ENCODE measurements around the gene SPATA4. TPM values are rescaled to one million over a fixed set of nuclear protein-coding genes. Genes with fewer than 3 reads are reported as not detected.

SPATA4 gene
- total and polyA plus RNA-seq, 2 of the 13 experiments (the other 11 are each of a cell fraction or from before 2014, with no cell fraction given) = not detected

GRCh38 chr4:176186671-176187395, 8.6 kb downstream of the SPATA4 start:
- no peaks in the 10 kb centered on the region for H3K4me1 ChIP-seq (ENCODE audit: insufficient read depth, low read length)
- H3K4me2 ChIP-seq (ENCODE audit: low read depth, low read length) = no peak overlapping the region
- H2AFZ ChIP-seq (ENCODE audit: low read length) = no peak overlapping the region
- no peak overlapping the region for H3K4me3 ChIP-seq (replicated peaks in 1 of 3; ENCODE audit: insufficient read depth in 1 of 3, low read depth in 2 of 3, low read length in 3 of 3)
- no peak overlapping the region for H3K27ac ChIP-seq (ENCODE audit: extremely low read length, insufficient read depth, low read length)
- H3K27me3 ChIP-seq (ENCODE audit: control insufficient read depth in 1 of 2, insufficient read depth in 2 of 2, low read length in 2 of 2) = 0 out of 5 replicates have a peak, but pooled peaks cover 0 to 5% of the 10 kb centered on the region in 2 experiments
- CTCF ChIA-PET (ENCODE audit: low intra/inter-chr PET ratio, low total read pairs) = no interaction called here
- no peak for TF ChIP-seq ZBTB7B (CRISPR knock-in tag; IDR thresholded peaks at IDR 0.05)
- ATAC-seq (no peak), FAIRE-seq (no peak), DNase-seq (ENCODE audit: low spot score) (no peak)
- H4K20me1 ChIP-seq (ENCODE audit: insufficient read depth, low read length) = no peaks in the 10 kb centered on the region
- no peaks in the 10 kb centered on the region for H3K9me3 ChIP-seq (ENCODE audit: low read length)
- no peaks in the 10 kb centered on the region for H3K36me3 ChIP-seq (replicated peaks in 1 of 2; ENCODE audit: control insufficient read depth in 1 of 2, insufficient read depth in 2 of 2, low read length in 2 of 2)
- H3K9ac ChIP-seq (ENCODE audit: insufficient read depth, low read depth, low read length) = no peak overlapping the region
- in situ Hi-C loops (cut with HindIII; ENCODE audit: extremely low pct_ligation_motif_present, low pct_unique_long_range_greater_than_20kb) (no loop called here), intact Hi-C loops (cut with micrococcal nuclease; ENCODE audit: unreplicated experiment) (no loop called here)
- H3K79me2 ChIP-seq (ENCODE audit: insufficient read depth, low read length) = no peaks in the 10 kb centered on the region
- POLR2A ChIA-PET = no interaction called here
- BruUV-seq (replicated peaks) = no TSS peak
- 24% methylated on average over 6 of the region's 6 CpGs for WGBS (ENCODE audit: low lambda C conversion rate)

- Histone ChIP-seq H3K27ac (ENCODE audit: extremely low read length, insufficient read depth, low read length) (no peak overlapping the region), H3K36me3 (replicated peaks in 1 of 2; ENCODE audit: control insufficient read depth in 1 of 2, insufficient read depth in 2 of 2, low read length in 2 of 2) (no peaks in the 10 kb centered on the region), H3K4me2 (ENCODE audit: low read depth, low read length) (no peak overlapping the region), H2AFZ (ENCODE audit: low read length) (no peak overlapping the region), H3K79me2 (ENCODE audit: insufficient read depth, low read length) (no peaks in the 10 kb centered on the region), H3K9me3 (ENCODE audit: low read length) (no peaks in the 10 kb centered on the region), H3K9ac (ENCODE audit: insufficient read depth, low read depth, low read length) (no peak overlapping the region), H3K4me1 (ENCODE audit: insufficient read depth, low read length) (no peaks in the 10 kb centered on the region), H3K27me3 (ENCODE audit: control insufficient read depth in 1 of 2, insufficient read depth in 2 of 2, low read length in 2 of 2) (0 out of 5 replicates have a peak, but pooled peaks cover 0 to 5% of the 10 kb centered on the region in 2 experiments), H4K20me1 (ENCODE audit: insufficient read depth, low read length) (no peaks in the 10 kb centered on the region), H3K4me3 (replicated peaks in 1 of 3; ENCODE audit: insufficient read depth in 1 of 3, low read depth in 2 of 3, low read length in 3 of 3) (no peak overlapping the region)
- in situ Hi-C loops (cut with HindIII; ENCODE audit: extremely low pct_ligation_motif_present, low pct_unique_long_range_greater_than_20kb) (no loop called here), intact Hi-C loops (cut with micrococcal nuclease; ENCODE audit: unreplicated experiment) (no loop called here)
- FAIRE-seq (no peak), ATAC-seq (no peak), DNase-seq (ENCODE audit: low spot score) (no peak)
- BruUV-seq (replicated peaks) = no TSS peak
- CTCF ChIA-PET (ENCODE audit: low intra/inter-chr PET ratio, low total read pairs) = no interaction called here
- no peak for TF ChIP-seq RBAK (CRISPR knock-in tag; IDR thresholded peaks at IDR 0.05)
- TF ChIP-seq NFIC (IDR thresholded peaks at IDR 0.05; ENCODE audit: low read length) = no peak
- no peak for TF ChIP-seq ZNF768 (CRISPR knock-in tag; IDR thresholded peaks at IDR 0.05)
- TF ChIP-seq ELF1 (CRISPR knock-in tag; IDR thresholded peaks at IDR 0.05) = no peak
- TF ChIP-seq YEATS2 (CRISPR knock-in tag; IDR thresholded peaks at IDR 0.05; ENCODE audit: borderline replicate concordance) = no peak
- no peak for TF ChIP-seq ZNF510 (CRISPR knock-in tag; IDR thresholded peaks at IDR 0.05; ENCODE audit: low read depth)
- no peak for TF ChIP-seq NFRKB (IDR thresholded peaks at IDR 0.05)
- TF ChIP-seq ZNF652 (CRISPR knock-in tag; IDR thresholded peaks at IDR 0.05; ENCODE audit: borderline replicate concordance, low read depth) = no peak
- TF ChIP-seq HOXA3 (CRISPR knock-in tag; IDR thresholded peaks at IDR 0.05) = no peak
- 2% methylated on average over 2 of the region's 2 CpGs for WGBS (ENCODE audit: low lambda C conversion rate)
- POLR2A ChIA-PET = no interaction called here
Observed at GRCh38 chr4:176186067-176186466, 9.3 kb downstream of the SPATA4 start.
